Kidney (tissue), 14 donors: ENCODE results near the gene ZNF227. TPM values are rescaled to one million over a fixed set of nuclear protein-coding genes. Genes with fewer than 3 reads are reported as not detected.
"Not testable (repeated sequence)": the region's sequence is repeated elsewhere in the genome, so short reads cannot be mapped to it uniquely, and the experiment has no call there.

Experiments used
- DNase-seq, 5 donors: peaks; one replicate each; pipeline ENCODE4 v3.0.0-alpha.2; 2013 to 2020
- FAIRE-seq: peaks from 2 replicates; lab custom pipeline; 2012; peaks lifted over from hg19 to GRCh38; lab: Jason Lieb, UNC
- H3K27ac ChIP-seq, 2 donors: one replicate each; pipeline ENCODE4 v1.7.0; 2013; ENCODE audit warnings: low read depth in 2 of 2, low read length in 2 of 2, inconsistent platforms in 1 of 2
- H3K27me3 ChIP-seq: one replicate; pipeline ENCODE4 v1.7.1; 2013; ENCODE audit warnings: low read length, inconsistent platforms; ENCODE audit not compliant: control insufficient read depth, insufficient read depth
- H3K36me3 ChIP-seq, 3 donors: one replicate each; pipeline versions ENCODE4 v1.7.0 to v1.7.1; 2013; ENCODE audit warnings: low read length in 3 of 3, control low read depth in 1 of 3, inconsistent platforms in 1 of 3; ENCODE audit not compliant: insufficient read depth in 3 of 3, control insufficient read depth in 2 of 3
- H3K4me1 ChIP-seq, 3 donors: one replicate each; pipeline versions ENCODE4 v1.7.0 to v1.7.1; 2013; ENCODE audit warnings: low read length in 3 of 3, inconsistent platforms in 1 of 3, low read depth in 1 of 3; ENCODE audit not compliant: control insufficient read depth in 2 of 3, insufficient read depth in 2 of 3
- H3K4me3 ChIP-seq, 3 donors: one replicate each; pipeline versions ENCODE4 v1.7.0 to v1.8.1; 2013; ENCODE audit warnings: low read length in 3 of 3, control low read depth in 1 of 3, inconsistent platforms in 1 of 3
- H3K9ac ChIP-seq, 3 donors: one replicate each; pipeline versions ENCODE4 v1.7.0 to v1.7.1; 2013; ENCODE audit warnings: low read length in 3 of 3, control low read depth in 1 of 3, inconsistent platforms in 1 of 3
- H3K9me3 ChIP-seq, 3 donors: one replicate each; pipeline versions ENCODE4 v1.7.0 to v1.7.1; 2013; ENCODE audit warnings: low read length in 3 of 3, control low read depth in 1 of 3, inconsistent platforms in 1 of 3; ENCODE audit not compliant: control insufficient read depth in 2 of 3, insufficient read depth in 1 of 3
- CTCF ChIP-seq: IDR thresholded peaks from 3 replicates; pipeline ENCODE4 v1.5.1; 2012; ENCODE audit warnings: mild to moderate bottlenecking, moderate library complexity, borderline replicate concordance; ENCODE audit not compliant: insufficient read depth; ENCODE audit errors: extremely low read depth
- intact Hi-C: fragments of 100-400 bp; cut with DNase I; formaldehyde crosslinking; loops from one replicate; pipeline ENCODE4 v1.11.1; 2022
- polyA plus RNA-seq: library from polyadenylated mRNA; stranded (reverse); fragments of 350-450 nt; fragmentation: Illumina TruSeq; extraction: RNeasy Lipid Tissue Mini Kit (QIAGEN cat#74804); gene quantifications from one replicate; pipeline ENCODE4 v1.2.3, GENCODE V29; 2014; ENCODE audit warnings: low read depth, low replicate concordance; ENCODE audit not compliant: insufficient read depth
- total RNA-seq: library from RNA; stranded (reverse); fragmentation: NEBNext Ultra II Directional; extraction: Animal tissue kit (Norgen Biotek cat#: 25700); gene quantifications from one replicate; pipeline ENCODE4 v1.2.1, GENCODE V29; 2021
- donor health status: control.
- donor health status: control.
- donor health status: control.
- donor health status: control.
- donor health status: control.
- donor health status: DM: yes; HTN: yes; CAD: no.
- donor health status: Normal renal cell carcinoma (clear cell type).

The ZNF227 gene
- total and polyA plus RNA-seq, 2 donors from 2014 or later = 5.0 to 22.3 TPM

GRCh38 chr19:44202470-44202869 lies 9.9 kb upstream of the ZNF227 start:
- TF ChIP-seq CTCF = no peak
- no peak overlapping the region for H3K4me3 ChIP-seq
- DNase-seq = no peak
- H3K36me3 ChIP-seq = no peaks in the 10 kb centered on the region
- no peak overlapping the region for H3K27ac ChIP-seq
- no peak for FAIRE-seq
- H3K9ac ChIP-seq = no peak overlapping the region
- H3K4me1 ChIP-seq = no peaks in the 10 kb centered on the region
- no peaks in the 10 kb centered on the region for H3K27me3 ChIP-seq
- intact Hi-C loops = no loop called here
- peaks cover 2 to 6% (median 4%) of the 10 kb centered on the region in 3 donors for H3K9me3 ChIP-seq

GRCh38 chr19:44202974-44203373 lies 9.4 kb upstream of the ZNF227 start:
- Histone ChIP-seq H3K9me3 (peaks cover 2 to 6% (median 4%) of the 10 kb centered on the region in 3 donors), H3K4me3 (no peak overlapping the region)

GRCh38 chr19:44203877-44204276 lies 8.5 kb upstream of the ZNF227 start:
- H3K4me3 ChIP-seq, H3K36me3 ChIP-seq, H3K4me1 ChIP-seq, DNase-seq, H3K27me3 ChIP-seq, intact Hi-C loops, H3K9ac ChIP-seq, FAIRE-seq, H3K9me3 ChIP-seq, H3K27ac ChIP-seq: not testable (repeated sequence)

More at GRCh38 chr19:44202974-44203373, 9.4 kb upstream of the ZNF227 start:
- no peak for TF ChIP-seq CTCF
- H3K4me1 ChIP-seq = no peaks in the 10 kb centered on the region
- H3K36me3 ChIP-seq = no peaks in the 10 kb centered on the region
- no peaks in the 10 kb centered on the region for H3K27me3 ChIP-seq
- intact Hi-C loops = no loop called here
- FAIRE-seq (no peak), DNase-seq (no peak)
- H3K27ac ChIP-seq = no peak overlapping the region
- no peak overlapping the region for H3K9ac ChIP-seq

GRCh38 chr19:44204772-44205171 lies 7.6 kb upstream of the ZNF227 start:
- intact Hi-C loops = no loop called here
- DNase-seq (no peak), FAIRE-seq (no peak)
- Histone ChIP-seq H3K4me3 (no peak overlapping the region), H3K9me3 (peaks cover 2 to 6% (median 4%) of the 10 kb centered on the region in 3 donors), H3K9ac (no peak overlapping the region), H3K27ac (no peak overlapping the region), H3K36me3 (no peaks in the 10 kb centered on the region), H3K27me3 (no peaks in the 10 kb centered on the region), H3K4me1 (no peaks in the 10 kb centered on the region)
- no peak for TF ChIP-seq CTCF
